ENCODE measurements around the gene ARMC9.

The ARMC9 gene

GRCh38 chr2:231188506-231189170 lies 9.8 kb upstream of the ARMC9 start:
- no peak for TF ChIP-seq SIN3A (IDR thresholded peaks at IDR 0.05; ENCODE audit: borderline replicate concordance, insufficient read depth, low read length)
- no peak for TF ChIP-seq FOXP2 (optimal IDR thresholded peaks at IDR 0.05; ENCODE audit: borderline replicate concordance, extremely low read depth, extremely low read length, insufficient read depth)
- TF ChIP-seq TAF1 (IDR thresholded peaks at IDR 0.05; ENCODE audit: borderline replicate concordance, insufficient read depth, low read length): no peak
- TF ChIP-seq POLR2AphosphoS5 (IDR thresholded peaks at IDR 0.05; ENCODE audit: low read depth, low read length): no peak
- no peak for TF ChIP-seq REST (IDR thresholded peaks at IDR 0.05; ENCODE audit: insufficient read depth in 1 of 2, low read depth in 2 of 2, low read length in 2 of 2)

- TF ChIP-seq POLR2AphosphoS5 (IDR thresholded peaks at IDR 0.05; ENCODE audit: low read depth, low read length) (no peak), FOXP2 (optimal IDR thresholded peaks at IDR 0.05; ENCODE audit: borderline replicate concordance, extremely low read depth, extremely low read length, insufficient read depth) (no peak), SIN3A (IDR thresholded peaks at IDR 0.05; ENCODE audit: borderline replicate concordance, insufficient read depth, low read length) (no peak), REST (IDR thresholded peaks at IDR 0.05; ENCODE audit: insufficient read depth in 1 of 2, low read depth in 2 of 2, low read length in 2 of 2) (no peak), TAF1 (IDR thresholded peaks at IDR 0.05; ENCODE audit: borderline replicate concordance, insufficient read depth, low read length) (no peak)
Measured at GRCh38 chr2:231189171-231189530, 9.3 kb upstream of the ARMC9 start.

- TF ChIP-seq POLR2AphosphoS5 (IDR thresholded peaks at IDR 0.05; ENCODE audit: low read depth, low read length) (no peak), FOXP2 (optimal IDR thresholded peaks at IDR 0.05; ENCODE audit: borderline replicate concordance, extremely low read depth, extremely low read length, insufficient read depth) (no peak), TAF1 (IDR thresholded peaks at IDR 0.05; ENCODE audit: borderline replicate concordance, insufficient read depth, low read length) (no peak), REST (IDR thresholded peaks at IDR 0.05; ENCODE audit: insufficient read depth in 1 of 2, low read depth in 2 of 2, low read length in 2 of 2) (no peak), SIN3A (IDR thresholded peaks at IDR 0.05; ENCODE audit: borderline replicate concordance, insufficient read depth, low read length) (no peak)
Measured at GRCh38 chr2:231189571-231190495, 8.6 kb upstream of the ARMC9 start.

GRCh38 chr2:231190531-231191197 lies 7.8 kb upstream of the ARMC9 start:
- no peak for TF ChIP-seq SIN3A (IDR thresholded peaks at IDR 0.05; ENCODE audit: borderline replicate concordance, insufficient read depth, low read length)
- TF ChIP-seq POLR2AphosphoS5 (IDR thresholded peaks at IDR 0.05; ENCODE audit: low read depth, low read length): no peak
- no peak for TF ChIP-seq TAF1 (IDR thresholded peaks at IDR 0.05; ENCODE audit: borderline replicate concordance, insufficient read depth, low read length)
- no peak for TF ChIP-seq FOXP2 (optimal IDR thresholded peaks at IDR 0.05; ENCODE audit: borderline replicate concordance, extremely low read depth, extremely low read length, insufficient read depth)
- no peak for TF ChIP-seq REST (IDR thresholded peaks at IDR 0.05; ENCODE audit: insufficient read depth in 1 of 2, low read depth in 2 of 2, low read length in 2 of 2)

All from PFSK-1 (cell line).